Heart right ventricle (tissue), 16 donors: ENCODE measurements around the gene TECPR2. TPM values are rescaled to one million over a fixed set of nuclear protein-coding genes. Genes with fewer than 3 reads are reported as not detected.

Experiments
- ATAC-seq, 8 donors: fragments of 200-7000 bp; cut with Tn5 transposase; one replicate each; pipeline ENCODE4 v1.9.1; 2020; ENCODE audit warnings: mild to moderate bottlenecking in 8 of 8, moderate library complexity in 8 of 8, moderate number of reproducible peaks in 1 of 8
- DNase-seq, 2 donors: peaks; one replicate each; pipeline ENCODE4 v3.0.0-alpha.2; 2020
- H3K27ac ChIP-seq, 10 donors: fragments of 200-600 bp; sonication (generic) in 2 of 10; one replicate each; pipeline versions ENCODE4 v1.5.0 to v1.8.0; 2020 to 2022; ENCODE audit warnings: mild to moderate bottlenecking in 3 of 10
- H3K27me3 ChIP-seq, 7 donors: fragments of 200-600 bp; one replicate each; pipeline ENCODE4 v1.8.0; 2021 to 2022; ENCODE audit warnings: mild to moderate bottlenecking in 2 of 7
- H3K36me3 ChIP-seq, 9 donors: fragments of 200-600 bp; sonication (generic) in 1 of 9; one replicate each; pipeline versions ENCODE4 v1.5.0 to v1.8.0; 2020 to 2022; ENCODE audit warnings: mild to moderate bottlenecking in 2 of 9
- H3K4me1 ChIP-seq, 9 donors: fragments of 200-600 bp; sonication (generic) in 1 of 9; one replicate each; pipeline versions ENCODE4 v1.5.0 to v1.8.0; 2020 to 2022; ENCODE audit warnings: mild to moderate bottlenecking in 4 of 9
- H3K4me3 ChIP-seq, 10 donors: fragments of 200-600 bp; sonication (generic) in 2 of 10; one replicate each; pipeline versions ENCODE4 v1.5.0 to v1.8.0; 2020 to 2022; ENCODE audit warnings: mild to moderate bottlenecking in 7 of 10, moderate library complexity in 2 of 10
- H3K9me3 ChIP-seq, 11 donors: fragments of 200-600 bp in 10 of 11; sonication (generic) in 2 of 11; one replicate each; pipeline versions ENCODE4 v1.5.0 to v1.8.0; 2013 to 2022; ENCODE audit warnings: mild to moderate bottlenecking in 2 of 11, control low read depth in 1 of 11, moderate library complexity in 1 of 11
- WGBS, 2 donors: extraction: QIAGEN DNeasy Blood & Tissue Kit; methylation state at CpG; one replicate each; pipeline ENCODE4 v1.1.7; 2013; ENCODE audit warnings: inconsistent platforms in 1 of 2; 5-methylcytosine and 5-hydroxymethylcytosine counted together
- intact Hi-C, 10 donors: fragments of 100-400 bp; cut with DNase I; formaldehyde crosslinking; loops; one replicate each; pipeline versions ENCODE4 v1.11.1 to v1.14.2; 2022
- polyA plus RNA-seq, 2 donors: library from polyadenylated mRNA; stranded (reverse); fragments of 200-250 nt; gene quantifications; one replicate each; pipeline ENCODE4 v1.2.3, GENCODE V29; 2013
- total RNA-seq, 10 donors: library from RNA; stranded (reverse); fragmentation: NEBNext Ultra II Directional in 3 of 10; extraction: Animal tissue kit (Norgen Biotek cat#: 25700) in 3 of 10; gene quantifications; one replicate each; pipeline versions ENCODE4 v1.2.1 to v1.2.4, GENCODE V29; 2021 to 2023
- TF ChIP-seq, protein P1 (sequence below), 9 donors: fragments of 200-600 bp; sonication (generic) in 2 of 9; IDR thresholded peaks; one replicate each; pipeline versions ENCODE4 v1.5.0 to v1.8.0; 2021 to 2022; ENCODE audit warnings: antibody characterized with exemption in 9 of 9, mild to moderate bottlenecking in 5 of 9, moderate library complexity in 1 of 9
- donor health status: Arrhythmogenic right ventricular cardiomyopathy.
- donor health status: ischemic (EF 13 %, LVEDD 7.1; RV severe dilation, severe dysfunction).
- donor health status: healthy with polysubstance abuse.
- donor health status: DM: no; HTN: yes; CAD: no.
- donor health status: DM: no; HTN: no; CAD: no.
- donor health status: ischemic (EF 25% LVEDD 6.9; RV normal size, moderate dysfunction).
- donor health status: ischemic (EF 25% LVEDD 5.7; RV mildly dilated, moderate dysfunction).
- donor health status: healthy.
- donor health status: DM: yes; HTN: yes; CAD: no.
- donor health status: Ischemic cardiomyopathy.
- donor health status: ischemic (EF 35%, LVEDD 5.7; RV mildly dilated, moderate dysfunction).
- donor health status: nonischemic (EF 11% LVEDD 7.7; RV severe dilation, severe dysfunction).
- donor health status: DM: yes; HTN: yes; CAD: no.
- donor health status: PGD.
- donor health status: ischemic (EF 29% LVEDD 5.4; RV normal size, mild dysfunction).
- donor health status: nonischemic (EF 23%, LVEDD 6.1; RV moderate dilation, normal function).

Gene TECPR2
- total and polyA plus RNA-seq, 12 donors = 6.8 to 34.2 (median 24.8) TPM

DNA sequence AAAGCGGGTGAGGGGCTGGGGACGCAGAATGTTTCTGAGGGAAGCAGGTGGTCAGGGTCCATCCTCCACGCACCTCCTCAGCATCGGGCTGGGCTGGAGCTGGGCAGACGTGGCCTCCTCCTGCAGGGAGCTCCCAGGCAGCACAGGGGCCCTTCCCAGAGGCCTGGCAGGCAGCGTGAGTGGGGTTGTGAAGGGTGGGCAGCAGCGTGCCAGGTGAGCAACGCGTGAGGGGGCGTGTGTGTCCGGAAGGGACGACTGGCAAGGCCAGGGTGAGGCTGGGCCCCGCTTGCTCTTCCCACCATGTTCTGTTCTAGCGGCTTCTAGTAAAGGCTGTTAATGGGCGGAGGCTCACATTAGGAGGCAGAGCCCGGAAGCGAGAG lies 129.8 kb downstream of the TECPR2 start:
- Histone ChIP-seq H3K9me3 (no peaks in the 10 kb centered on the region), H3K27me3 (no peaks in the 10 kb centered on the region), H3K4me1 (peaks cover 0 to 2% (median 0%) of the 10 kb centered on the region in 9 donors), H3K27ac (no peak overlapping the region), H3K4me3 (no peak overlapping the region), H3K36me3 (peaks cover 0 to 18% (median under 1%) of the 10 kb centered on the region in 9 donors)
- TF ChIP-seq, protein P1, sequence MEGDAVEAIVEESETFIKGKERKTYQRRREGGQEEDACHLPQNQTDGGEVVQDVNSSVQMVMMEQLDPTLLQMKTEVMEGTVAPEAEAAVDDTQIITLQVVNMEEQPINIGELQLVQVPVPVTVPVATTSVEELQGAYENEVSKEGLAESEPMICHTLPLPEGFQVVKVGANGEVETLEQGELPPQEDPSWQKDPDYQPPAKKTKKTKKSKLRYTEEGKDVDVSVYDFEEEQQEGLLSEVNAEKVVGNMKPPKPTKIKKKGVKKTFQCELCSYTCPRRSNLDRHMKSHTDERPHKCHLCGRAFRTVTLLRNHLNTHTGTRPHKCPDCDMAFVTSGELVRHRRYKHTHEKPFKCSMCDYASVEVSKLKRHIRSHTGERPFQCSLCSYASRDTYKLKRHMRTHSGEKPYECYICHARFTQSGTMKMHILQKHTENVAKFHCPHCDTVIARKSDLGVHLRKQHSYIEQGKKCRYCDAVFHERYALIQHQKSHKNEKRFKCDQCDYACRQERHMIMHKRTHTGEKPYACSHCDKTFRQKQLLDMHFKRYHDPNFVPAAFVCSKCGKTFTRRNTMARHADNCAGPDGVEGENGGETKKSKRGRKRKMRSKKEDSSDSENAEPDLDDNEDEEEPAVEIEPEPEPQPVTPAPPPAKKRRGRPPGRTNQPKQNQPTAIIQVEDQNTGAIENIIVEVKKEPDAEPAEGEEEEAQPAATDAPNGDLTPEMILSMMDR (IDR thresholded peaks at IDR 0.05) = no peak
- DNase-seq (no peak), ATAC-seq (no peak)
- 93 to 96% methylated on average over 17 of the region's 17 CpGs for WGBS, 2 donors
- intact Hi-C loops = no loop called here

DNA sequence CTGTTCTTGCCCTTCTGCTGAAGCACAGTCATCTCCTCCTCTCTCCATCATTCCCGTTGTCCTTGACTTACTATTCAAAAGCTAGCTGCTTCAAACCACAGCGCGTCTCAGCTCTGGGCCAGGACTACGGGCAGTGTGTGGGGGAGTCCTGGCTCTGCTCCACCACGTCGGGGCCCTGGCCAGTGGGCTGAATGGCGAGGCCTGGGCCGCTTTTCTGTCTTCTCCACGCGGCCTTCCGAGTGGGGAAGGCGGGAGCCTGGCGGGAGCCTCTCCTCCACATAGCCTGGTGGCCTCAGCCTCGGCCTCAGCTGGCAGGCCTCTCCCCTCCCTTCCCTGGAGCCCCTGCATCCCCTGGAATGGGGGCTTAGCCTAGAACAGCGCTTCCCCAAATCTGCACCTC lies 130.4 kb downstream of the TECPR2 start:
- no peak overlapping the region for H3K4me3 ChIP-seq
- intact Hi-C loops = no loop called here
- H3K27me3 ChIP-seq = no peaks in the 10 kb centered on the region
- DNase-seq = no peak
- H3K9me3 ChIP-seq = no peaks in the 10 kb centered on the region
- TF ChIP-seq, protein P1 (IDR thresholded peaks at IDR 0.05) = no peak
- peaks cover 0 to 24% (median 6%) of the 10 kb centered on the region in 9 donors for H3K36me3 ChIP-seq
- no peak overlapping the region for H3K27ac ChIP-seq
- 92 to 94% methylated on average over 15 of the region's 15 CpGs for WGBS, 2 donors
- peaks cover 0 to 7% (median under 1%) of the 10 kb centered on the region in 9 donors for H3K4me1 ChIP-seq
- no peak for ATAC-seq

DNA sequence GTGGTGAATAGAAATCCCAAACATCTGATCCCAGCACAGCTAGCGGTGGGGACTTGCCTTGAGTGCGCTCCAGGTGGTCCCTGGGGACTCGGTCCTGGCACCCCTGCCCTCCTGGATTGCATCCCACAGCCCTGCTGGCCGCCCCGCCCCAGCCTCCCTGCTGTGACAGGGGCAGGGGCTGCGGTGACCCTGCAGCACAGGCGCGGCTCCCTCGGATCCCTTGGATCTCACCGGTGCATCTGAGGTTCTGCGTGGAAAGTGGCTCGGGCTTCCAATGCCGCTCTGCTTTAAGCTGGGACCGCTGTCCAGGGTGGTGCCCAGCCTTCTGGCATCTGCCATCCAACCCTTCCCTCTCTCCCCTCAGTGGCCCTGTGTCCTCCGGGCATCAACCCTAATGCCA lies 130.8 kb downstream of the TECPR2 start:
- H3K27me3 ChIP-seq = no peaks in the 10 kb centered on the region
- no peaks in the 10 kb centered on the region for H3K9me3 ChIP-seq
- TF ChIP-seq, protein P1 (IDR thresholded peaks at IDR 0.05) = no peak
- peaks cover 0 to 29% (median 6%) of the 10 kb centered on the region in 9 donors for H3K36me3 ChIP-seq
- DNase-seq (peak in 1 of 2 donors; percentile 6), ATAC-seq (no peak)
- H3K27ac ChIP-seq = no peak overlapping the region
- peaks cover 0 to 12% (median 5%) of the 10 kb centered on the region in 9 donors for H3K4me1 ChIP-seq
- no peak overlapping the region for H3K4me3 ChIP-seq
- intact Hi-C loops = no loop called here
- WGBS, 2 donors = 95% methylated on average over 15 of the region's 15 CpGs

DNA sequence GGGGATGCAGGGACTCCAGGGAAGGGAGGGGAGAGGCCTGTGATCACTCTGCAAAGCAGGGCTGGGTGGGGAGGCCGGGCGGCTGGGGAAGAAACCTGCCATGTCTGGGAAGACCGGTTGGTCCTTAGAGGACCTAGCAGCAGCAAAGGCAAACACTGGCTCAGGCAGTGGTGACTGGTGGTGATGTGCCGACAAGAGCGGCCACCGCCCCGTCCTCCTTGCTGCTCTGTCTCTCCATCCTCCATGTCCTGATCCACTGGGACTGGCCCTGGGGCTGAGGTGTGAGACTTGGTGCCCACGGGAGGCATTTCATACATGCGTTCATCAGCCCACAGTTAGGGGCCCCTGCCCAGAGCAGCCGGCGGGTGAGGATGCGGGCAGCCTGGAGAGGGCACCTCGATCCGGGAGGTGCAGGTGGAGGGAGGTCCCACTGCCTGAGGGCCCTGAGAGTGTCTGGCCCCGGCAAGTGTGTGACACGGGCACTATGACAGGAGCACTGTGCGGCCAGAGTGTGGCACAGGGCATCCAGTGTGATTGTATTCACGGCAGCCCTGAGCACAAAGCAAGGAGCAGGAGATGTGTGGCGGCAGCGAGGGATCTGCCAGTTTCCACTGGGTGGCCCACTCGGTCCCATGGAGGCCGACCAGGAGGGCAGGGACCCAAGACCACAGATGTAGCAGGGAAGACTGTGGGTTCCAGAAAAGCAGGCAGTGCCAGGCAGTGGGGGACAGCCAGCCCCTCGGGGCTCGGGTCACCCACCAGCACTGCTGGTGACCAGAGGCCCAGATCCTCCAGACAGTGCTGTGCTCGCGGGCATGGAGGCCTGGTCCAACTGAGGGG lies 133.0 kb downstream of the TECPR2 start:
- Histone ChIP-seq H3K27ac (no peak overlapping the region), H3K4me3 (no peak overlapping the region), H3K4me1 (peaks cover 6 to 29% (median 18%) of the 10 kb centered on the region in 9 donors), H3K9me3 (no peaks in the 10 kb centered on the region), H3K36me3 (peaks cover 0 to 36% (median 6%) of the 10 kb centered on the region in 9 donors), H3K27me3 (no peaks in the 10 kb centered on the region)
- WGBS, 2 donors = 95% methylated on average over 26 of the region's 26 CpGs
- ATAC-seq = no peak
- intact Hi-C loops = no loop called here
- TF ChIP-seq, protein P1 (IDR thresholded peaks at IDR 0.05) = no peak
- DNase-seq = peak in 1 of 2 donors; percentile 6
